ENCODE data around the gene OR52L1.
A peak's percentile ranks its signal among the peaks of the same experiment; 100 is the strongest.
"Not testable (repeated sequence)": the region's sequence is repeated elsewhere in the genome, so short reads cannot be mapped to it uniquely, and the experiment has no call there.

The OR52L1 gene

DNA sequence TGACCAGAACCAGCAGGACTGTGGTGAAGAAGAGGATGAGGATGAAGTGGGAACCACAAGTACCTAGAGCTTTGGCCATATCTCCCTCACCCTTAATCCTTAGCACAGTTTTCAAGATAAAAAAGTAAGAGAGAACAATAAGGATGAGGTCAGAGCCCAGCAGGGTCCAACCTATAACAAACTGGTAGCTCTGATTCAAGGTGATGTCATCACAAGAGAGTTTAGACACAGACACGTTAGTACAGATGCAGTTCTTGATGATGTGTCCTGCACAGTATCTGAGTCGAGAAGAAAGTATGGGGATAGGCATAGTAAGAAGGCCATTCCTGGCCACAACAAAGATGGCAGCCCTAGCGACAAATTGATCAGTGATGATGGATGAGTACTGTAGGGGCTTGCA, 19.1 kb downstream of the OR52L1 start:
- H3K27ac Mint-ChIP-seq: no peak overlapping the region
- no peaks in the 10 kb centered on the region for H3K4me1 Mint-ChIP-seq
- H3K9me3 Mint-ChIP-seq: peaks cover 17% of the 10 kb centered on the region
- no peaks in the 10 kb centered on the region for H3K36me3 Mint-ChIP-seq (ENCODE audit: low read depth)
- no peak overlapping the region for H3K4me3 Mint-ChIP-seq
- DNase-seq: no peak
- TF ChIP-seq, protein P1, sequence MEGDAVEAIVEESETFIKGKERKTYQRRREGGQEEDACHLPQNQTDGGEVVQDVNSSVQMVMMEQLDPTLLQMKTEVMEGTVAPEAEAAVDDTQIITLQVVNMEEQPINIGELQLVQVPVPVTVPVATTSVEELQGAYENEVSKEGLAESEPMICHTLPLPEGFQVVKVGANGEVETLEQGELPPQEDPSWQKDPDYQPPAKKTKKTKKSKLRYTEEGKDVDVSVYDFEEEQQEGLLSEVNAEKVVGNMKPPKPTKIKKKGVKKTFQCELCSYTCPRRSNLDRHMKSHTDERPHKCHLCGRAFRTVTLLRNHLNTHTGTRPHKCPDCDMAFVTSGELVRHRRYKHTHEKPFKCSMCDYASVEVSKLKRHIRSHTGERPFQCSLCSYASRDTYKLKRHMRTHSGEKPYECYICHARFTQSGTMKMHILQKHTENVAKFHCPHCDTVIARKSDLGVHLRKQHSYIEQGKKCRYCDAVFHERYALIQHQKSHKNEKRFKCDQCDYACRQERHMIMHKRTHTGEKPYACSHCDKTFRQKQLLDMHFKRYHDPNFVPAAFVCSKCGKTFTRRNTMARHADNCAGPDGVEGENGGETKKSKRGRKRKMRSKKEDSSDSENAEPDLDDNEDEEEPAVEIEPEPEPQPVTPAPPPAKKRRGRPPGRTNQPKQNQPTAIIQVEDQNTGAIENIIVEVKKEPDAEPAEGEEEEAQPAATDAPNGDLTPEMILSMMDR (IDR thresholded peaks at IDR 0.05): no peak
- peaks cover 21% of the 10 kb centered on the region for H3K27me3 Mint-ChIP-seq (ENCODE audit: low read depth, poor library complexity)

DNA sequence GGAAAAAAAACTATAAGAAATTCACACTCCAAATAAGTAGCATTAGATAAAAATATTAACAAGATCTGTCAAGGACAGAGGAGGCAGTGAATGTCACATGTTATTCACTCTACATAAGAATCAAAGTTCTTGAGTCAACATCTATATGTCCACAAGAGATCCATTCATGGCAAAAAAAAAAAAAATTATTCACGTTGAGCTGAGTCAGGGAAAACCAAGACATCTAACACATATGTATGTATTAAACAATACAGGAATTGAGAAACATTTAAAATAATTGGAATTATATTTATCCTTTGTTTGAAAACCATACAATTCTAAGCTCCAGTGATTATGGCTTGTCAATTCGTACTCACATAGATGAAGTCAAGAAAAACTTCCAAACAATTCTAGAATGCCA, 19.8 kb downstream of the OR52L1 start:
- Mint-ChIP-seq H3K4me1 (no peaks in the 10 kb centered on the region), H3K9me3 (peaks cover 23% of the 10 kb centered on the region), H3K27me3 (ENCODE audit: low read depth, poor library complexity) (peaks cover 15% of the 10 kb centered on the region), H3K36me3 (ENCODE audit: low read depth) (peaks cover 2% of the 10 kb centered on the region), H3K4me3 (no peak overlapping the region), H3K27ac (peak overlapping the region; percentile 11)
- TF ChIP-seq, protein P1 (IDR thresholded peaks at IDR 0.05): no peak
- no peak for DNase-seq

DNA sequence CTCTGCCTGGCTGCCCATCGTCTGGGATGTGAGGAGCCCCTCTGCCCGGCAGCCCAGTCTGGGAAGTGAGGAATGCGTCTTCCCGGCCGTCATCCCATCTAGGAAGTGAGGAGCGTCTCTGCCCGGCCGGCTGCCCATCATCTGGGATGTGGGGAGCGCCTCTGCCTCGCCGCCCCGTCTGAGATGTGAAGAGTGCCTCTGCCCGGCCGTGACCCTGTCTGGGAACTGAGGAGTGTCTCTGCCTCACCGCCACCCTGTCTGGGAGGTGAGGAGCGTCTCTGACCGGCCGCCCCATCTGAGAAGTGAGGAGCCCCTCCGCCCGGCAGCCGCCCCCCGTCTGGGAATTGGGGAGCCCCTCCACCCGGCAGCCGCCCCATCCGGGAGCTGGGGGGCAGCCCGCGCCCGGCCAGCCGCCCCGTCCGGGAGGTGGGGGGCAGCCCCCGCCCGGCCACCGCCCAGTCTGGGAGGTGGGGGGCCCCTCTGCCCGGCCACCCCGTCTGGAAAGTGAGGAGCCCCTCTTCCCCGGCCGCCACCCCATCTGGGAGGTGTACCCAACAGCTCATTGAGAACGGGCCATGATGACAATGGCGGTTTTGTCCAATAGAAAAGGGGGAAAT, 26.0 kb downstream of the OR52L1 start:
- DNase-seq; H3K4me1 Mint-ChIP-seq; H3K36me3 Mint-ChIP-seq (ENCODE audit: low read depth); H3K27ac Mint-ChIP-seq; H3K4me3 Mint-ChIP-seq; H3K27me3 Mint-ChIP-seq (ENCODE audit: low read depth, poor library complexity): not testable (repeated sequence)
- H3K9me3 Mint-ChIP-seq: peaks cover 46% of the 10 kb centered on the region

DNA sequence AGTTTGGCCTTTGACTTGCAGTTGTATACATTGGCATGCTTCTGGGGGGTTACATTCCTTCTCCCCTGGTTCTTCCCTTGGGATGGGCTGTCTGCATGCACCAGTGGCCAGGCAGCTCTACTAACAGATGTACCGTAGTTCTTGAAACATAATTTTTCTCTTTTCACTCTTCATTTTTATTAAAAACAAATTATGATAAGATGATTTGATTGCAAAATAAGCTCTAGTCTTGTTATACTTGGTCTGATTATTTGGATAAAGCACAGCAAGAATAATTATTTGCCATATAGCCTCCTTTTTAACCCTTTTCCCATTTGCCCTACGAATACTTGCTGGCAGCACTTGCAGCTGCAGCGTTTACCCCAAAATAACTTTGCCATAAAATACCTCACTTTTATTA, 31.2 kb downstream of the OR52L1 start:
- Mint-ChIP-seq H3K36me3 (ENCODE audit: low read depth) (no peaks in the 10 kb centered on the region), H3K4me3 (no peak overlapping the region), H3K27me3 (ENCODE audit: low read depth, poor library complexity) (no peaks in the 10 kb centered on the region), H3K4me1 (no peaks in the 10 kb centered on the region), H3K9me3 (peaks cover 11% of the 10 kb centered on the region), H3K27ac (no peak overlapping the region)
- no peak for DNase-seq
- TF ChIP-seq, protein P1 (IDR thresholded peaks at IDR 0.05): no peak

DNA sequence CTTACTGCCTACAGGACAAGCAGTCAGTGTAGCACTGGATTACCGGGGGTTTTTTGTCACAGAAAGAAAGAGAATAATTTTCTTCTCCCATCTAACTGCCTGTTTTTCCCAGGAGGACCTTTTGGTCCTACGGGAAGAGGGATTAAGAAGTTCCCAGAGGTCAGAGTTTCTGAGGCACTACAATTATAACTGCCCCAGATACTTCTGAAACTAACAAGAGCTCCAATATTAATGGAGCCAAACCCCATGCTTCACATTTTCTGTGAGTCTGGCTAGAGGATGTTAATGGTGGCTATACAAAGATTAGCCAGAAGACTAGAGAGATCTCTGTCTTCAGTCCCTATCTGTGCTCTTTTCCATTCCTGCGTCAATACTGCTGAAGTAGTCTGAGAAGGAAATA, 44.8 kb downstream of the OR52L1 start, which contains the start of gene OR56A3:
Gene OR56A3 (plus strand): TSS at position 301 of the 400 bp plus-strand sequence. CDS start 5,096 bp downstream, outside the sequence.
- H3K9me3 Mint-ChIP-seq: peaks cover 19% of the 10 kb centered on the region
- H3K4me3 Mint-ChIP-seq: no peak within 1 kb of the TSS
- DNase-seq: no peak
- H3K27me3 Mint-ChIP-seq (ENCODE audit: low read depth, poor library complexity): peaks cover 4% of the 10 kb centered on the region
- H3K27ac Mint-ChIP-seq: no peak within 1 kb of the TSS
- no peaks in the 10 kb centered on the region for H3K4me1 Mint-ChIP-seq
- TF ChIP-seq, protein P1 (IDR thresholded peaks at IDR 0.05): no peak
- no peaks in the 10 kb centered on the region for H3K36me3 Mint-ChIP-seq (ENCODE audit: low read depth)

DNA sequence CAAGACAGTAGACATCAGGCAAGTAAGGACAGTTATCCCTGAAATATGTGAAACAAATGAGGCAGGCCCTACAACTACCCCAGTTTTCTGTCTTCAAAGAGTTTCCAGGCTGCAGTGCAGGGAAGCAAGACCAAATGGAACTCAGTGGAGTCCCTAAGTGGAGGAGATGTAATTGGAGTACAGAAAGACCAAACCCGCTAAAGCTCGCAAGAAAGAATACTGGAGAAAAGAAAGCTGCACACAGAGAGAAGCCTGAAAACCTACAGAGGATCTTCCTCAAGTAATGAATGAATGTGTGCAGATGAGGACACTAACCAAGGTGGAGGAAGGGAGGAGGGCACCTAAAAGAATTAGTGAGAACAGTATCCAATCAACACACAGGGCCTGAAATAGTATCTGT, 46.0 kb downstream of the OR52L1 start:
- DNase-seq: no peak
- peaks cover 4% of the 10 kb centered on the region for H3K27me3 Mint-ChIP-seq (ENCODE audit: low read depth, poor library complexity)

More for the DNA sequence above, 46.0 kb downstream of the OR52L1 start:
- TF ChIP-seq, protein P1 (IDR thresholded peaks at IDR 0.05): no peak
- no peak overlapping the region for H3K27ac Mint-ChIP-seq
- peaks cover 30% of the 10 kb centered on the region for H3K9me3 Mint-ChIP-seq
- H3K4me3 Mint-ChIP-seq: no peak overlapping the region
- no peaks in the 10 kb centered on the region for H3K36me3 Mint-ChIP-seq (ENCODE audit: low read depth)
- no peaks in the 10 kb centered on the region for H3K4me1 Mint-ChIP-seq
